Omental fat pad (tissue), 4 donors: ENCODE data around the gene TMEM120B. TPM values are rescaled to one million over a fixed set of nuclear protein-coding genes. Genes with fewer than 3 reads are reported as not detected.
"Not testable (repeated sequence)": the region's sequence is repeated elsewhere in the genome, so short reads cannot be mapped to it uniquely, and the experiment has no call there.

ENCODE experiments used
- ATAC-seq: fragments of 150-250 bp; one replicate; pipeline ENCODE4 v1.9.1; 2016; ENCODE audit warnings: mild to moderate bottlenecking, moderate library complexity; ENCODE audit not compliant: low FRiP score
- DNase-seq: peaks from one replicate; pipeline ENCODE4 v3.0.0-alpha.2; 2019; ENCODE audit warnings: low spot score
- total RNA-seq, 4 donors: library from RNA; depleted of rRNA; stranded (reverse); fragments of >200 nt; gene quantifications; one replicate each; pipeline ENCODE4 v1.1.0, GENCODE V29; 2016
- TF ChIP-seq, protein P1 (sequence below), 3 donors: fragments of 450-650 bp; IDR thresholded peaks; one replicate each; pipeline ENCODE4 v1.5.1; 2016 to 2017; ENCODE audit warnings: antibody characterized with exemption in 3 of 3, mild to moderate bottlenecking in 3 of 3, moderate library complexity in 2 of 3

Gene TMEM120B
- total RNA-seq, 4 donors from 2014 or later: 4.9 to 10.7 (median 5.7) TPM

DNA sequence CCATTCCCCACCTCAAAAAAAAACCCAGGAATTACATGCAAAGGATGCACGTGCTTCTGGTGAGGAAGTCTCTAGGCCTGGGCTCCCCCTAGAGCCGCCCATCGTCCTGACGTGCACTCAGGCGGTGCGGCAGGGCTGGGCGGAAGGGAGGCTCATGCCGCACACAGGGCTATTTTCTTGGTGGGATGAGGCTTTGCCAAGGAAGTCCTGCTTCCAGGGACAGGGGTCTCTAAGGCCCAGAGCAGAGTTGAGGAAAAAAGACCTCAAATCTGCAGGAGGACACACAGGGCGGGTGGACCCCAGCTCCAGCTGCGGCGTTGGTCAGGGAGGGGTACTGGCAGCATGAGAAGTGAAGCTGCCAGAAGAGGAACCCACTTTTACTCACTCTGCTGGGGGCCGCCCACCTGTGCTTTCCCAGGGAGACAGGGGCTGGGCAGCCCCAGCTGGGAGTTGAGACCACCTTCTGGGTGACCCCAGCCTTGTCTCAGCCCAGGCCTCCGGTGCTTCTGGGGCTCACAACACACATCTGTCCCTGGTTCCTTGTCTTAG, 76.8 kb downstream of the TMEM120B start:
- DNase-seq (no peak), ATAC-seq (no peak)
- TF ChIP-seq, protein P1, sequence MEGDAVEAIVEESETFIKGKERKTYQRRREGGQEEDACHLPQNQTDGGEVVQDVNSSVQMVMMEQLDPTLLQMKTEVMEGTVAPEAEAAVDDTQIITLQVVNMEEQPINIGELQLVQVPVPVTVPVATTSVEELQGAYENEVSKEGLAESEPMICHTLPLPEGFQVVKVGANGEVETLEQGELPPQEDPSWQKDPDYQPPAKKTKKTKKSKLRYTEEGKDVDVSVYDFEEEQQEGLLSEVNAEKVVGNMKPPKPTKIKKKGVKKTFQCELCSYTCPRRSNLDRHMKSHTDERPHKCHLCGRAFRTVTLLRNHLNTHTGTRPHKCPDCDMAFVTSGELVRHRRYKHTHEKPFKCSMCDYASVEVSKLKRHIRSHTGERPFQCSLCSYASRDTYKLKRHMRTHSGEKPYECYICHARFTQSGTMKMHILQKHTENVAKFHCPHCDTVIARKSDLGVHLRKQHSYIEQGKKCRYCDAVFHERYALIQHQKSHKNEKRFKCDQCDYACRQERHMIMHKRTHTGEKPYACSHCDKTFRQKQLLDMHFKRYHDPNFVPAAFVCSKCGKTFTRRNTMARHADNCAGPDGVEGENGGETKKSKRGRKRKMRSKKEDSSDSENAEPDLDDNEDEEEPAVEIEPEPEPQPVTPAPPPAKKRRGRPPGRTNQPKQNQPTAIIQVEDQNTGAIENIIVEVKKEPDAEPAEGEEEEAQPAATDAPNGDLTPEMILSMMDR (IDR thresholded peaks at IDR 0.05): no peak

GRCh38 chr12:121789800-121790728, 77.5 kb downstream of the TMEM120B start:
- ATAC-seq: no peak
- DNase-seq: no peak
- TF ChIP-seq, protein P1 (IDR thresholded peaks at IDR 0.05): no peak

DNA sequence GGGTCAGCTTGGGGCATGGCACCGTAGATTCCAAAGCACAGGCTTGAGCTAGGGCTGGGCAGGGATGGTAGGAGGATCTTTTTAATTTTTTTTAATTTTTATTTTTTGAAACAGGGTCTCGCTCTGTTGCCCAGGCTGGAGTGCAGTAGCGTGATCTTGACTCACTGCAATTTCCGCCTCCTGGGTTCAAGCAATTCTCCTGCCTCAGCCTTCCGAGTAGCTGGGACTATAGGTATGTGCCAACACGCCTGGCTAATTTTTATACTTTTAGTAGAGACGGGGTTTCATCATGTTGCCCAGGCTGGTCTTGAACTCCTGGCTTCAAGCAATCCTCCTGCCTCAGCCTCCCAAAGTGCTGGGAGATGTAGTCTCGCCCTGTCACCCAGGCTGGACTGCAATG, 78.2 kb downstream of the TMEM120B start:
- ATAC-seq, DNase-seq: not testable (repeated sequence)

- ATAC-seq (no peak), DNase-seq (no peak)
- TF ChIP-seq, protein P1 (IDR thresholded peaks at IDR 0.05): no peak
Observed at GRCh38 chr12:121791671-121792551, 79.4 kb downstream of the TMEM120B start.

- DNase-seq (no peak), ATAC-seq (no peak)
- TF ChIP-seq, protein P1 (IDR thresholded peaks at IDR 0.05): no peak
Observed at GRCh38 chr12:121792607-121793439, 80.3 kb downstream of the TMEM120B start.

DNA sequence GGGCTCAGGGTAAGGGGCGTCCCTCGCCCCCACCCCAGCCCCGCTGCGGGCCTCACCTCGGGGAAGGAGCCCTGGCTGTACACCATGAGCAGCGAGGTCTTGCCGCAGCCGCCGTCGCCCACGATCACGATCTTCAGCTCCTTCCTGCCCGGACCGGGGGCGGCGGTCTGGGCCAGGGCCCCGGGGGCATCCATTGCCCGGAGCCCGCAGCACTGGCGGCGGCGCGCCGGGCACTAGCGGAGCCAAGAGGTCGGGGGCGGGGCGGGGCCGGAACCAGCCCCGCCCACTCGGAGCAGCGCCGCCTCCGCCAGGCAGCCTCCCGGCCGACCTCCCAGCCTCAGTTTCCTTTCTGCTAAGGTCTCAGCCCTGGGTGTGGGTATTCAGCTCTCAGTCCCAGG, 80.9 kb downstream of the TMEM120B start, which contains the start of gene RHOF:
Gene RHOF (minus strand): TSS at position 249 of the 398 bp plus-strand sequence. CDS start 55 bp downstream, at position 194.
- peak; percentile 0 for ATAC-seq

More for the DNA sequence above, 80.9 kb downstream of the TMEM120B start, which contains the start of gene RHOF:
- TF ChIP-seq, protein P1 (IDR thresholded peaks at IDR 0.05): no peak
- DNase-seq: no peak
